Loucy (cell line): Measurements from ENCODE around the gene CAPN9.

Source experiments
- H2AFZ ChIP-seq: fragments of 200-600 bp; sonication (generic); 2 replicates; pipeline ENCODE4 v1.6.0; 2016; ENCODE audit warnings: antibody characterized with exemption, mild to moderate bottlenecking, low read length, moderate library complexity
- H3F3A ChIP-seq: fragments of 200-600 bp; 2 replicates; pipeline ENCODE4 v1.6.0; 2016; ENCODE audit warnings: antibody characterized with exemption, low read depth, mild to moderate bottlenecking
- H3K27me3 ChIP-seq: fragments of 200-600 bp; sonication (generic); 2 replicates; pipeline ENCODE4 v1.6.1; 2014; ENCODE audit warnings: low read length, mild to moderate bottlenecking; ENCODE audit not compliant: insufficient read depth, poor library complexity, severe bottlenecking
- H3K36me3 ChIP-seq: fragments of 200-600 bp; sonication (generic); 2 replicates; pipeline ENCODE4 v1.6.1; 2016; ENCODE audit warnings: low read length; ENCODE audit not compliant: insufficient read depth
- H3K4me1 ChIP-seq: fragments of 200-600 bp; sonication (generic); 2 replicates; pipeline ENCODE4 v1.5.1; 2014; ENCODE audit warnings: low read length, mild to moderate bottlenecking; ENCODE audit not compliant: insufficient read depth, poor library complexity, severe bottlenecking
- H3K4me2 ChIP-seq: fragments of 200-600 bp; sonication (generic); 2 replicates; pipeline ENCODE4 v1.6.0; 2014; ENCODE audit warnings: antibody characterized with exemption, low read length, low read depth, mild to moderate bottlenecking; ENCODE audit not compliant: poor library complexity, severe bottlenecking
- H3K4me3 ChIP-seq: fragments of 200-600 bp; sonication (generic); 2 replicates; pipeline ENCODE4 v1.5.1; 2014; ENCODE audit warnings: low read length, mild to moderate bottlenecking, mixed read lengths; ENCODE audit not compliant: poor library complexity, severe bottlenecking
- H3K79me2 ChIP-seq: fragments of 200-600 bp; sonication (generic); 2 replicates; pipeline ENCODE4 v1.6.1; 2014; ENCODE audit warnings: low read length; ENCODE audit not compliant: insufficient read depth
- H3K9ac ChIP-seq: fragments of 200-600 bp; sonication (generic); 2 replicates; pipeline ENCODE4 v1.6.0; 2014; ENCODE audit warnings: mild to moderate bottlenecking, low read depth, low read length, moderate library complexity; ENCODE audit not compliant: poor library complexity, severe bottlenecking
- H3K9me2 ChIP-seq: fragments of 200-600 bp; sonication (generic); replicated peaks from 2 replicates; pipeline ENCODE4 v1.6.1; 2016; ENCODE audit warnings: low read depth, low read length, mixed read lengths
- H3K9me3 ChIP-seq: fragments of 200-600 bp; sonication (generic); 2 replicates; pipeline ENCODE4 v1.6.1; 2014; ENCODE audit warnings: mild to moderate bottlenecking, antibody characterized with exemption, low read length, low read depth; ENCODE audit not compliant: insufficient read depth
- H4K20me1 ChIP-seq: fragments of 200-600 bp; sonication (generic); 2 replicates; pipeline ENCODE4 v1.6.0; 2014; ENCODE audit warnings: antibody characterized with exemption, low read length, mild to moderate bottlenecking; ENCODE audit not compliant: insufficient read depth, poor library complexity, severe bottlenecking
- CTCF ChIP-seq: fragments of 200-600 bp; sonication (generic); conservative IDR thresholded peaks from 2 replicates; pipeline ENCODE4 v1.5.1; 2014; ENCODE audit warnings: mild to moderate bottlenecking, antibody characterized with exemption, low read length
- EZH2phosphoT487 ChIP-seq: fragments of 200-600 bp; IDR thresholded peaks from 2 replicates; pipeline ENCODE4 v1.6.1; 2018; ENCODE audit warnings: antibody characterized with exemption, mild to moderate bottlenecking, moderate library complexity, borderline replicate concordance

CAPN9 gene

DNA sequence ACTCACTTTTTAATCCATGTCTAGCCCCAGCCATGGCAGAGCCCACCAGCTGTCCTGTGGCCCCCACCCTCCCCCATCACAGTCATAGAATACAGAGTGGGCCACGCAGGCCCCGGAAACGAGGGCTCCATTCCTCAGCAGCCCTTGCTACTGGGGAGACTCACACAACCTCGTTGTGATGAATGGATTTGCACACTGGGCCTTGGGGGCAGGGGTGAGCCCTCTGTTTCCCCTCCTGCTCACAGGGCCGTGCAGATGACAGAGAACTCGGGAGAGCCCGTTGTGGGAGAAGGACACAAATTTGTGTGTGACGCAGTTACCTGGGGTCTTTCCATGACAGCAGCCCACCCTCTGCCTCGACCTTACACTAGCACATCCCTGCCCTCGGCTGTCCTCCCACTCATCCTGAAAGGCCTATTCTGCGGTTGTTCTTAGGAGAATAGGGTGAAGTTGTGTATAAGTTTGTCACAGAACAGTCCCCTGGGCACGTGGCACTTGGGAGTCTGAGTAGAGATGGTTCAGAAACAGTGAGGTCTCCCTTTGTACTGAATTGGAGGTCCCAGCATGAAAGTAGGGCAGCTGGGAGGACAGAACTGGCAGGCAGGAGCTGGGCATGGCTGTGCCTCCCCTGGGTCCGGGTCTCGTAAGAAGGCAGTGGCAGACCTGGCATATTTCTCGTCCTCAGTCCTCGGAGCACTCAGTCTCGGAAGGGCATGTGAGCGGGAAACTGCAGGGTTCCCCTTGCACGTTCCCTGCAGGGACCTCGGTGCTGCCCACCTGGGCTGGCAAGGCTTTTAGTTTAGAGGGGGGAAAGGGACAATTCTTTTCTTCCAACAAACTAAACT, 40.1 kb upstream of the CAPN9 start:
- no peaks in the 10 kb centered on the region for H3K9me2 ChIP-seq
- no peaks in the 10 kb centered on the region for H3K79me2 ChIP-seq
- no peak overlapping the region for H3K4me3 ChIP-seq
- no peak overlapping the region for H3K4me2 ChIP-seq
- H2AFZ ChIP-seq = no peak overlapping the region
- TF ChIP-seq EZH2phosphoT487 (no peak), CTCF (no peak)
- H3K27me3 ChIP-seq = no peaks in the 10 kb centered on the region
- no peaks in the 10 kb centered on the region for H4K20me1 ChIP-seq
- H3K9me3 ChIP-seq = no peaks in the 10 kb centered on the region
- no peaks in the 10 kb centered on the region for H3F3A ChIP-seq
- H3K9ac ChIP-seq = no peak overlapping the region
- no peaks in the 10 kb centered on the region for H3K36me3 ChIP-seq
- no peaks in the 10 kb centered on the region for H3K4me1 ChIP-seq

DNA sequence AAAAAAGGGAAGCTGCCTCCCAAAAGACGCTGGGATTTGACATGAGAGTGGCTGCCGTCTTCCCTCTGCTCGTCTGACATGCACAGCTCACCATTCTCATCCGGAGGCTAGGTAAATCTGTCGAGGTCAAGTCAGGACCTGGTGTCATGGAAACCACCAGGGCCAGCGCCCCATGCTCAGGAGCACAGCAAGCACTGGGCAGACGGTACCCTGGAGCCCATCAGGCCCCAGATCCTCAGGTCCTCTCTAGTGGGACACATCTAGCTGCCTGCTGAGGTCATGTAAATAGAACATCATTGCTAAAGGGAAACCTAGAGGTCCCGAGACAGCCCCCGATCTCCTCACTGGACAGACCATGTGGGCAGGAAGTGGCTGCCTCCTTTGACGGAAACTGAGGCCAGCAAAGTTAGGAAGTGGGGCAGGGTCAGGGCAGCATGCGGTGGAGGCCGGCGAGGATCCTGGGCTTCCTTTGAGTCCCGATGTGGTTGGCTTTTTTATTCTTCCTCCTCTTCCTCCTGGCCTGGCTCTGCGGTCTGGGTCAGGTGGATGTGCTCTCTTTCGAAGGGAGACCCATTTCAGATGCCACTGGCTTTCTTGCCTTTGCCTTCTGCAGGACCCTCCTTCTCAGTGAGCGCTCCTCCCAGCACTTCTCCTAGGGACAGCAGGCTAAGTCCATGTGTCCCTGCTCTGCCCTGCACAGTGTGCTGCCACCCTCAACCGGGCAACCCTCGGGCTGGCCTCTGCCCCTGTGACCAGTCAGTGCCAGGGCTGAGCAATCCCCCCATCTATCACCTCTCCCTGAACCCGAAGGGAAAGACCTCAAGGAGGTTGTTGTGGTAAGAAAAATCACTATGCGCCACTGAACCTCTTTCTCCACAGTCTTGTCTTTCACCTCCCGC, 39.2 kb upstream of the CAPN9 start:
- Histone ChIP-seq H3K79me2 (no peaks in the 10 kb centered on the region), H3K9me2 (no peaks in the 10 kb centered on the region), H3K9me3 (no peaks in the 10 kb centered on the region), H3F3A (no peaks in the 10 kb centered on the region), H4K20me1 (no peaks in the 10 kb centered on the region), H3K36me3 (no peaks in the 10 kb centered on the region), H3K4me3 (no peak overlapping the region), H2AFZ (no peak overlapping the region; the same call in 1 of the 2 replicates), H3K27me3 (no peaks in the 10 kb centered on the region), H3K9ac (no peak overlapping the region), H3K4me1 (no peaks in the 10 kb centered on the region), H3K4me2 (no peak overlapping the region)
- no peak for TF ChIP-seq CTCF
- no peak for TF ChIP-seq EZH2phosphoT487

DNA sequence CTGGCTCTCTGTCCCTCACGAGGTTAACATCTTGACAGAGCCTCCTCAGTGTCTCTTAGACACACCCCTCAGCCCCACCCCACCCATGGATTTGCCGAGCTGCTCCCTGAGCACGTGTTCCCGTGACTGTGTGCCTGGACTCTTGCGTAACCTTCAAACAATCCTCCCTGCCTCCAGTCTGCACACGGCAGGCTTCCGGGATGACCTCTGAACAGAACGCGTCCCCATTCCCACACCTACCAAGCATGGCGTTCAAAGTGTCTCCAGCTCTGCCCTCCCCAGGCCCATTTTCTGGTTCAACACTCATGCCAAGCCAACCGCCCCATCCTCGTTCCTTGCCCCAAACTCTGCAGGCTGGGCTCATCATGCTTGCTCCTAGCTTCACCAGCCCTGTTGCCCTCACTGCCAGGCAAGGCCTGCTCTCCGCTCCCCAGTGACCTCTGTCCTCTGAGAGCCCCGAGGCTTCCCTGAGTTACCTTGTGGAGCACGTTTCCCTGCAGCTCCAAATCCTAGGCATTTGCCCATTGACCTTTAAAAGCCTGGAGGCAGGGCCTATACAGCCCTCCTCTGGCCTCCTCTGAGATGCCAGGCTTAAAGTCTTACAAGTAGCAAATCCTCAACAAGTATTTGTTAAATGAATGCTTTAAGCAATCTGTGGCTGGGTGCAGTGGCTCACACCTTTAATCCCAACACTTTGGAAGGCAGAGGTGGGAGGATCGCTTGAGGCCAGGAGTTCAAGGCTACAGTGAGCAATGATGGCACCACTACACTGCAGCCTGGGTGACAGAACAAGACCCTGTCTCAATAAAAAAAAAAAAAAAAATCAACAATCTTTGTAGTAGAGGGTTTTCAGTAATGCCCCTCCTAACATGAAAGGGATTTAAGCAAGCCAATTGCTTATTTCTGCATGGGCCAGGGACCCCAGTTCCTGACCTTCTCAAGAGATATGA, 38.3 kb upstream of the CAPN9 start:
- Histone ChIP-seq H3K4me1 (no peaks in the 10 kb centered on the region), H3K9ac (no peak overlapping the region), H3K79me2 (no peaks in the 10 kb centered on the region), H3K36me3 (no peaks in the 10 kb centered on the region), H2AFZ (no peak overlapping the region), H3K4me2 (no peak overlapping the region), H3K9me2 (no peaks in the 10 kb centered on the region), H3K27me3 (no peaks in the 10 kb centered on the region), H3F3A (no peaks in the 10 kb centered on the region), H3K9me3 (no peaks in the 10 kb centered on the region), H4K20me1 (no peaks in the 10 kb centered on the region), H3K4me3 (no peak overlapping the region)
- TF ChIP-seq EZH2phosphoT487 (no peak), CTCF (no peak)
